IgD-negative memory B cell (primary cell): Measurements from ENCODE around the gene STT3B. TPM values are rescaled to one million over a fixed set of nuclear protein-coding genes. Genes with fewer than 3 reads are reported as not detected.

Experiments
- H3K27ac Mint-ChIP-seq, 3 donors: one replicate each; pipeline ENCODE4 v1.8.0; 2020 to 2022; ENCODE audit warnings: mild to moderate bottlenecking in 3 of 3, mixed read lengths in 3 of 3, moderate library complexity in 1 of 3
- H3K27me3 Mint-ChIP-seq: one replicate; pipeline ENCODE4 v1.8.0; 2021; ENCODE audit warnings: mixed read lengths
- H3K36me3 Mint-ChIP-seq: one replicate; pipeline ENCODE4 v1.8.0; 2020; ENCODE audit warnings: mild to moderate bottlenecking, mixed read lengths
- H3K4me1 Mint-ChIP-seq, 3 donors: one replicate each; pipeline ENCODE4 v1.8.0; 2020 to 2022; ENCODE audit warnings: mixed read lengths in 3 of 3, mild to moderate bottlenecking in 1 of 3
- H3K4me3 Mint-ChIP-seq, 4 donors: one replicate each; pipeline ENCODE4 v1.8.0; 2020 to 2022; ENCODE audit warnings: mild to moderate bottlenecking in 4 of 4, mixed read lengths in 4 of 4, moderate library complexity in 3 of 4
- H3K9me3 Mint-ChIP-seq, 3 donors: one replicate each; pipeline ENCODE4 v1.8.0; 2020 to 2021; ENCODE audit warnings: mixed read lengths in 3 of 3, mild to moderate bottlenecking in 1 of 3
- polyA plus RNA-seq: library from polyadenylated mRNA; unstranded; fragments of 300-500 nt; fragmentation: Illumina TruSeq; gene quantifications from one replicate; pipeline ENCODE4 v1.2.3, GENCODE V29; 2021

Gene STT3B
- 52.8 TPM for polyA plus RNA-seq

- Mint-ChIP-seq H3K27ac (peak within 1 kb of the TSS; percentile 99), H3K4me3 (peak within 1 kb of the TSS; percentile 97 to 100 (median 99)), H3K4me1 (peaks cover 23 to 36% (median 31%) of the 10 kb centered on the region in 3 donors), H3K27me3 (no peaks in the 10 kb centered on the region), H3K36me3 (no peaks in the 10 kb centered on the region), H3K9me3 (peaks cover 0 to 2% (median 0%) of the 10 kb centered on the region in 3 donors)
These were observed at the start of gene STT3B for GRCh38 chr3:31532587-31533168. STT3B (plus strand) TSS chr3:31532925; CDS start chr3:31532999, 74 bp downstream.

- H3K9me3 Mint-ChIP-seq: peaks cover 0 to 13% (median 0%) of the 10 kb centered on the region in 3 donors
- H3K4me1 Mint-ChIP-seq: no peaks in the 10 kb centered on the region
- no peak overlapping the region for H3K4me3 Mint-ChIP-seq
These were observed 48.9 kb upstream of the STT3B start for GRCh38 chr3:31483776-31484175.

DNA sequence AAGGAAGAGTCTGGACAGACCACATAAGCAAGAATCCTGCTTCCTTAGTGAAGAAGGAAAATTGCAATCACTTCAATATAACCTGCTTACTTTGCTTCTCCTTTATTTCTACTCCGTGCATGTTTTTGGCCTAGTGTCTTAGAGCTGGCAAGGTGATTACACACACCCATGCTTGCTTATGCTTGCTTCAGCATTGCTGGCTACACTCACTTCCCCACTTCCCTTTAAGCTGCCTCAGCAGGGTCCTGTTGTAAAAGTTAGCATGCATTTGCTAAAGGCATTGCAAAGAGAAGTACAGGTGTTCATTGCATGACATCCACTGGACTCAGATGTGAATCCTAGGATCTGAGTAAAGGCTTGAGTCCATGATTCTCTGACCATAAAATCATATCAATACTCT, 47.5 kb upstream of the STT3B start:
- Mint-ChIP-seq H3K4me3 (no peak overlapping the region), H3K27ac (no peak overlapping the region), H3K36me3 (peaks cover 3% of the 10 kb centered on the region), H3K9me3 (peaks cover 1 to 13% (median 1%) of the 10 kb centered on the region in 3 donors), H3K4me1 (no peaks in the 10 kb centered on the region), H3K27me3 (no peaks in the 10 kb centered on the region)

More at GRCh38 chr3:31483776-31484175, 48.9 kb upstream of the STT3B start:
- peaks cover 1% of the 10 kb centered on the region for H3K36me3 Mint-ChIP-seq
- H3K27me3 Mint-ChIP-seq: no peaks in the 10 kb centered on the region
- no peak overlapping the region for H3K27ac Mint-ChIP-seq

DNA sequence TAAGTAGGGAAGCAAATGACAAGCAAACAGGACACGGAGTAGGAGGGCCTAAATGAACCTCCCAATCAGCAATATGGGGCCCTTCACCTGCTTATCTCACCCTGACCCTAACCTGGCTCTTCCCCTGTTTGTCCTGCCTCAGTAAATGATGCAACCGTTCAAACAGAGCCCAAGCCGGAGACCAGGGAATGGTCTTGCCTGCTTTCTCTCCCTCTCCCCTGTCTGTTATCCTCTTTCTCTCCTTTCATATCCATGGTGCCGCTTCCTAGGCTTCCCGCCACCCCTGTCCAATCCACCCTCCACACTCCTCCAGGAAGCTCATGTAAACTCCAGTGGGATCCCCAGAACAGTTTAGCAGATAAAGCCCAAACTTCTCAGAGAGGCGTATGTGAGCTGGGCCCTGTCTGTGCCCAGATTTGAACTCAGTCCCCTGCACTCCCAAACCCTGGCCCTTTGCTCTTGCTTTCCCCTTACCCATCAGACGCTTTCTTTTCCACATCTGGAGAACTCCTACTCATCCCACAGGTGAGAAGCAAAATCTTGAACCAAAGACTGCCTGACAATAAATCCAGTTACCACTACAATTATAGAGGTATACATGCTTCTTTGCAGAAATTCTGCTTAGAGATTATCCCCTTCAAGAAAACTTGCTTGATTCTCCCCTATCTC, 45.7 kb upstream of the STT3B start:
- Mint-ChIP-seq H3K27me3 (no peaks in the 10 kb centered on the region), H3K4me3 (no peak overlapping the region), H3K27ac (no peak overlapping the region), H3K4me1 (no peaks in the 10 kb centered on the region), H3K36me3 (peaks cover 8% of the 10 kb centered on the region), H3K9me3 (peaks cover 4 to 14% (median 7%) of the 10 kb centered on the region in 3 donors)

- Mint-ChIP-seq H3K4me3 (no peak overlapping the region), H3K4me1 (no peaks in the 10 kb centered on the region), H3K36me3 (peaks cover 10% of the 10 kb centered on the region), H3K27ac (no peak overlapping the region), H3K9me3 (peaks cover 4 to 14% (median 13%) of the 10 kb centered on the region in 3 donors), H3K27me3 (no peaks in the 10 kb centered on the region)
These were observed 44.2 kb upstream of the STT3B start for GRCh38 chr3:31488475-31489017.

- peaks cover 10% of the 10 kb centered on the region for H3K36me3 Mint-ChIP-seq
- H3K27me3 Mint-ChIP-seq: no peaks in the 10 kb centered on the region
- no peak overlapping the region for H3K4me3 Mint-ChIP-seq
- H3K27ac Mint-ChIP-seq: no peak overlapping the region
- no peaks in the 10 kb centered on the region for H3K4me1 Mint-ChIP-seq
- peaks cover 4 to 17% (median 13%) of the 10 kb centered on the region in 3 donors for H3K9me3 Mint-ChIP-seq
These were observed 42.2 kb upstream of the STT3B start for GRCh38 chr3:31490502-31490901.

GRCh38 chr3:31491660-31492059, 41.1 kb upstream of the STT3B start:
- Mint-ChIP-seq H3K4me1 (no peaks in the 10 kb centered on the region), H3K9me3 (peaks cover 4 to 17% (median 13%) of the 10 kb centered on the region in 3 donors), H3K4me3 (no peak overlapping the region), H3K27ac (no peak overlapping the region), H3K36me3 (peaks cover 10% of the 10 kb centered on the region), H3K27me3 (no peaks in the 10 kb centered on the region)

- Mint-ChIP-seq H3K4me1 (no peaks in the 10 kb centered on the region), H3K27ac (no peak overlapping the region), H3K9me3 (peaks cover 4 to 16% (median 13%) of the 10 kb centered on the region in 3 donors), H3K27me3 (peaks cover 2% of the 10 kb centered on the region), H3K36me3 (peaks cover 10% of the 10 kb centered on the region), H3K4me3 (no peak overlapping the region)
These were observed 39.6 kb upstream of the STT3B start for GRCh38 chr3:31493149-31493548.

GRCh38 chr3:31495971-31496665, 36.6 kb upstream of the STT3B start:
- H3K27ac Mint-ChIP-seq: no peak overlapping the region
- H3K27me3 Mint-ChIP-seq: peaks cover 4% of the 10 kb centered on the region
- H3K4me3 Mint-ChIP-seq: no peak overlapping the region
- H3K36me3 Mint-ChIP-seq: peaks cover 2% of the 10 kb centered on the region
- H3K4me1 Mint-ChIP-seq: no peaks in the 10 kb centered on the region
- peaks cover 0 to 6% (median 3%) of the 10 kb centered on the region in 3 donors for H3K9me3 Mint-ChIP-seq

DNA sequence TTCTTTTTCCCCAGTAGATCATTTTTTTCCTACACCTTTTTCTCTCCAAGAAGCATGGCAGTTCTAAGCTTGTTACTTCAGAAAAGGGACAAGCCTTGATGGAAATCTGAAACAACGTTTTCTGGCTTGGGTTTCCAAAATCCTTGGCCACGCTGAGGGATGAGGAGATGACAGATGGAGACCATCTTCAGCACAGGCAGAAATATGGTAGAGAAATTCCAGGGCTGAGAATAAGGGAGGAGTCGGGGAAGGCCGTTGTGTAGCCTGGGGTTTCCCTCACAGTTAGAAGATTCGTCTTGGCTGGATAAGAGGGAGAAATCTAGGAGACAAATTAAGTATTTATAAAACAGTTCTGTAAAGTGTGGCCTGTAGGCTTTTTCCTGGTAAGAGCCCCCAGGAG, 33.9 kb upstream of the STT3B start:
- Mint-ChIP-seq H3K4me3 (no peak overlapping the region), H3K36me3 (no peaks in the 10 kb centered on the region), H3K9me3 (peaks cover 0 to 2% (median 0%) of the 10 kb centered on the region in 3 donors), H3K27ac (no peak overlapping the region), H3K27me3 (peaks cover 6% of the 10 kb centered on the region), H3K4me1 (no peaks in the 10 kb centered on the region)

- peaks cover 0 to 2% (median 0%) of the 10 kb centered on the region in 3 donors for H3K9me3 Mint-ChIP-seq
- H3K36me3 Mint-ChIP-seq: no peaks in the 10 kb centered on the region
- H3K4me1 Mint-ChIP-seq: no peaks in the 10 kb centered on the region
- H3K27ac Mint-ChIP-seq: no peak overlapping the region
- no peak overlapping the region for H3K4me3 Mint-ChIP-seq
- peaks cover 6% of the 10 kb centered on the region for H3K27me3 Mint-ChIP-seq
These were observed 33.4 kb upstream of the STT3B start for GRCh38 chr3:31499281-31499680.

DNA sequence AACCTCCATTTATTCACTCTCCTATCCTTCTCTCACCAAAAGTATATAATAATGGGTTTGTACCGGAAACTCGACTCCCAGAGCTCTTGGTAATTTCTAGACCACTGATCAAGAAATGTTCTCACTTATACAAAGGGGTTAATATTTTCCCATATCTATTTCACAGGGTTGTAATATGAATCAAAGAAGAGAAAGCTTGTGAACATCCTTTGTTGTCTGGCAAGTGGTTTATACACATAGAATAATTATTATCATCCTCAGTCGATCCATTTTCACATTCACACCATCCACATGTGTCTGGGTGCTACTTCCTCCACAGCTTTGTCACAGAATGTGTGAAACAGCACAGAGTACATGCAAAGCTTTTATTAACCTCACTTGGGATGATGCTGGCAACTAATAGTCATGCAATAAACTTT, 29.9 kb upstream of the STT3B start:
- H3K9me3 Mint-ChIP-seq: no peaks in the 10 kb centered on the region
- no peak overlapping the region for H3K27ac Mint-ChIP-seq
- peaks cover 15% of the 10 kb centered on the region for H3K27me3 Mint-ChIP-seq
- no peaks in the 10 kb centered on the region for H3K36me3 Mint-ChIP-seq
- peaks cover 3 to 12% (median 8%) of the 10 kb centered on the region in 3 donors for H3K4me1 Mint-ChIP-seq
- H3K4me3 Mint-ChIP-seq: no peak overlapping the region

GRCh38 chr3:31503456-31503855, 29.3 kb upstream of the STT3B start:
- Mint-ChIP-seq H3K36me3 (no peaks in the 10 kb centered on the region), H3K4me3 (no peak overlapping the region), H3K27me3 (peaks cover 15% of the 10 kb centered on the region), H3K27ac (no peak overlapping the region), H3K4me1 (peaks cover 3 to 14% (median 8%) of the 10 kb centered on the region in 3 donors), H3K9me3 (no peaks in the 10 kb centered on the region)

DNA sequence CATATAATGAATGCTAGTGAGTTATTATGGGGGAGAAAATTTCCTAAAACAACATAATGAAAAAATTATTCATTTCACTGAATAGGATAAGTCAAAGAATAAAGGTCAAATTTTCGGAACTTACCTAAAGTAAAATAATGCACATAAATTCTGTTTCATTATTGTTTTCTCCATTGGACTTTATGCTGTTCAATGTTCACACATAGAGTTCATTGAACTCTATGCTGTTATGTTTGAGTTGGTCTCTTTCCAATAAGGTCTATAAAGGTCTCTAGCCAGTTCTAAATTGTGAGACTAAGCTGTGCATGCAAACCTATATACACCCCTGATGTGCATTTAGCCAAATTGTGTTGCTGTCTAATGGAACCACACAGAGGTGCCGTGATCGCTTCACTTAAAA, 28.5 kb upstream of the STT3B start:
- no peaks in the 10 kb centered on the region for H3K9me3 Mint-ChIP-seq
- no peak overlapping the region for H3K27ac Mint-ChIP-seq
- H3K4me3 Mint-ChIP-seq: no peak overlapping the region
- H3K4me1 Mint-ChIP-seq: peaks cover 3 to 17% (median 8%) of the 10 kb centered on the region in 3 donors
- H3K36me3 Mint-ChIP-seq: no peaks in the 10 kb centered on the region
- H3K27me3 Mint-ChIP-seq: peaks cover 13% of the 10 kb centered on the region

DNA sequence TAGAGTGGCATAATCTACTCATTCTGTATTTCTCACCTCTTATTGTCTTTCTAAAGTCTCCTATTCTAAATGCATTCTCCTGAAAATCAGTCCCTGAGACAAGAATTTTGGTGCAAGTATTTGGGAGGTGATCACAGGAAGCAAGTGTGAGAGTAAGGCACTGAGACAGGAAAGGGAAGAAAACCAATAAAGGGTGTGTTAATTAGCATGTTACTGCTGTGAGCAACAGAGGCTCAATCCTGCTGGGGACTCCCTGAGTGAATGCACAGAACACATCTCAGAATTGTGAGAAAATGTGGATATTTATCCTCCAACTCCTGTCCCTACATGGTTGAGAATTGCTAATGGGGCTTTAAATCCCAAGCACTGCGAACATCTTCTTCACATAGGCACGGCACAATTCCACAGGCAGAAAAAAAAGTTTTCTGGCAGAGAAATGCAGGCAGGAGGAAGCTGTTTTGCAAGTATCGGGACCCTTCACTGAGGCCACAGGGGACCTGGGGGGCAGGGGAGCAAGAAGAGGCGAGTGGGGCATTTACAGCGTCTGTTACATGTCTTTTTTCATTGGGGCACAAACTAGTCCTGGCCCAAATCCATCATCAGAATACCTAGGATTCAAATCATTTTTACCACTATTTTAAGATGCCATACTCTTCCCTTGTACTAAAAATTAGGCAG, 27.2 kb upstream of the STT3B start:
- no peak overlapping the region for H3K27ac Mint-ChIP-seq
- no peaks in the 10 kb centered on the region for H3K9me3 Mint-ChIP-seq
- peaks cover 3 to 17% (median 8%) of the 10 kb centered on the region in 3 donors for H3K4me1 Mint-ChIP-seq
- H3K36me3 Mint-ChIP-seq: no peaks in the 10 kb centered on the region
- H3K4me3 Mint-ChIP-seq: peak overlapping the region in 1 of 4 donors; percentile 43
- peaks cover 16% of the 10 kb centered on the region for H3K27me3 Mint-ChIP-seq
